HAP-1 (cell line): ENCODE results near the gene VIT.
"Not testable (repeated sequence)": the region's sequence is repeated elsewhere in the genome, so short reads cannot be mapped to it uniquely, and the experiment has no call there.

Source experiments
- DNase-seq, 2 experiments: peaks; one replicate each; pipeline ENCODE4 v3.0.0-alpha.2; 2016 to 2020; ENCODE audit warnings: low spot score in 2 of 2
- H3K27me3 ChIP-seq: fragments of 250-450 bp; sonication (Bioruptor Pico); 2 replicates; pipeline ENCODE4 v1.5.1; 2020; ENCODE audit warnings: low read depth, mild to moderate bottlenecking, moderate library complexity
- H3K36me3 ChIP-seq: fragments of 250-450 bp; sonication (Bioruptor Pico); replicated peaks from 2 replicates; pipeline ENCODE4 v1.5.1; 2020; ENCODE audit warnings: mild to moderate bottlenecking
- H3K4me1 ChIP-seq: fragments of 250-450 bp; sonication (Bioruptor Pico); 2 replicates; pipeline ENCODE4 v1.5.1; 2020; ENCODE audit warnings: mild to moderate bottlenecking
- H3K4me3 ChIP-seq: fragments of 250-450 bp; sonication (Bioruptor Pico); 2 replicates; pipeline ENCODE4 v1.5.1; 2020; ENCODE audit warnings: mild to moderate bottlenecking, moderate library complexity
- H3K9me3 ChIP-seq: fragments of 250-450 bp; sonication (Bioruptor Pico); 2 replicates; pipeline ENCODE4 v1.5.1; 2020; ENCODE audit warnings: mild to moderate bottlenecking, moderate library complexity
- in situ Hi-C: fragments of 300-500 bp; cut with MboI; formaldehyde crosslinking; loops from 3 replicates; pipeline ENCODE4 v1.14.3; 2020; ENCODE audit warnings: low sequenced_read_pairs, inconsistent platforms, mixed read lengths

VIT gene

GRCh38 chr2:36689013-36689412 is 7.5 kb upstream of the VIT start:
- DNase-seq, in situ Hi-C loops, H3K36me3 ChIP-seq, H3K27me3 ChIP-seq, H3K9me3 ChIP-seq, H3K4me3 ChIP-seq: not testable (repeated sequence)
- peaks cover 19% of the 10 kb centered on the region for H3K4me1 ChIP-seq

- no peak for DNase-seq
- H3K9me3 ChIP-seq = no peaks in the 10 kb centered on the region
- no peaks in the 10 kb centered on the region for H3K27me3 ChIP-seq
- H3K4me3 ChIP-seq = no peak overlapping the region
- in situ Hi-C loops = no loop called here
- H3K4me1 ChIP-seq = peaks cover 19% of the 10 kb centered on the region
- H3K36me3 ChIP-seq = no peaks in the 10 kb centered on the region
Observed at GRCh38 chr2:36692121-36692520, 4.4 kb upstream of the VIT start.

GRCh38 chr2:36693825-36694224 is 2.7 kb upstream of the VIT start:
- H3K4me1 ChIP-seq = peaks cover 33% of the 10 kb centered on the region
- no peaks in the 10 kb centered on the region for H3K36me3 ChIP-seq
- H3K9me3 ChIP-seq = no peaks in the 10 kb centered on the region
- H3K4me3 ChIP-seq = no peak overlapping the region
- no peak for DNase-seq
- in situ Hi-C loops = no loop called here
- H3K27me3 ChIP-seq = no peaks in the 10 kb centered on the region

GRCh38 chr2:36695746-36696415 is 626 bp upstream of the VIT start:
- no peak overlapping the region for H3K4me3 ChIP-seq
- DNase-seq = no peak
- H3K27me3 ChIP-seq = no peaks in the 10 kb centered on the region
- H3K9me3 ChIP-seq = no peaks in the 10 kb centered on the region
- in situ Hi-C loops = no loop called here
- no peaks in the 10 kb centered on the region for H3K36me3 ChIP-seq
- peaks cover 40% of the 10 kb centered on the region for H3K4me1 ChIP-seq

GRCh38 chr2:36697424-36698066 is 1.0 kb downstream of the VIT start:
- Histone ChIP-seq H3K9me3 (no peaks in the 10 kb centered on the region), H3K27me3 (no peaks in the 10 kb centered on the region), H3K4me1 (peaks cover 48% of the 10 kb centered on the region), H3K4me3 (peak overlapping the region; percentile 8), H3K36me3 (no peaks in the 10 kb centered on the region)
- in situ Hi-C loops = no loop called here
- peak in 1 of 2 experiments; percentile 41 for DNase-seq

- in situ Hi-C loops = no loop called here
- H3K4me1 ChIP-seq = peaks cover 58% of the 10 kb centered on the region
- H3K4me3 ChIP-seq = no peak overlapping the region
- H3K27me3 ChIP-seq = no peaks in the 10 kb centered on the region
- no peak for DNase-seq
- H3K36me3 ChIP-seq = no peaks in the 10 kb centered on the region
- H3K9me3 ChIP-seq = no peaks in the 10 kb centered on the region
Observed at GRCh38 chr2:36698993-36699392, 2.5 kb downstream of the VIT start.

GRCh38 chr2:36700311-36700710 is 3.8 kb downstream of the VIT start:
- DNase-seq = no peak

GRCh38 chr2:36701391-36701795 is 4.9 kb downstream of the VIT start:
- peaks cover 69% of the 10 kb centered on the region for H3K4me1 ChIP-seq
- H3K4me3 ChIP-seq = no peak overlapping the region
- no peaks in the 10 kb centered on the region for H3K36me3 ChIP-seq
- DNase-seq = peak; percentile 80 to 98
- H3K9me3 ChIP-seq = no peaks in the 10 kb centered on the region
- in situ Hi-C loops = no loop called here
- H3K27me3 ChIP-seq = no peaks in the 10 kb centered on the region

More at GRCh38 chr2:36700311-36700710, 3.8 kb downstream of the VIT start:
- Histone ChIP-seq H3K36me3 (no peaks in the 10 kb centered on the region), H3K4me1 (peaks cover 65% of the 10 kb centered on the region), H3K4me3 (no peak overlapping the region), H3K27me3 (no peaks in the 10 kb centered on the region), H3K9me3 (no peaks in the 10 kb centered on the region)
- in situ Hi-C loops = no loop called here

GRCh38 chr2:36701918-36702317 is 5.4 kb downstream of the VIT start:
- no peaks in the 10 kb centered on the region for H3K27me3 ChIP-seq
- in situ Hi-C loops = no loop called here
- H3K4me1 ChIP-seq = peaks cover 69% of the 10 kb centered on the region
- H3K9me3 ChIP-seq = no peaks in the 10 kb centered on the region
- DNase-seq = peak in 1 of 2 experiments; percentile 35
- H3K36me3 ChIP-seq = no peaks in the 10 kb centered on the region
- H3K4me3 ChIP-seq = no peak overlapping the region

- Histone ChIP-seq H3K36me3 (no peaks in the 10 kb centered on the region), H3K27me3 (no peaks in the 10 kb centered on the region), H3K4me3 (no peak overlapping the region), H3K4me1 (peaks cover 69% of the 10 kb centered on the region), H3K9me3 (no peaks in the 10 kb centered on the region)
- in situ Hi-C loops = no loop called here
- DNase-seq = no peak
Observed at GRCh38 chr2:36702781-36703180, 6.3 kb downstream of the VIT start.

- no peaks in the 10 kb centered on the region for H3K9me3 ChIP-seq
- DNase-seq = no peak
- H3K4me1 ChIP-seq = peaks cover 66% of the 10 kb centered on the region
- H3K27me3 ChIP-seq = no peaks in the 10 kb centered on the region
- no peak overlapping the region for H3K4me3 ChIP-seq
- in situ Hi-C loops = no loop called here
- no peaks in the 10 kb centered on the region for H3K36me3 ChIP-seq
Observed at GRCh38 chr2:36704475-36705150, 8.1 kb downstream of the VIT start.

- Histone ChIP-seq H3K4me3 (no peak overlapping the region), H3K4me1 (peaks cover 62% of the 10 kb centered on the region), H3K27me3 (no peaks in the 10 kb centered on the region), H3K36me3 (no peaks in the 10 kb centered on the region), H3K9me3 (no peaks in the 10 kb centered on the region; the same call in 1 of the 2 replicates)
- in situ Hi-C loops = no loop called here
- no peak for DNase-seq
Observed at GRCh38 chr2:36705326-36706020, 9.0 kb downstream of the VIT start.

GRCh38 chr2:36706021-36706876 is 9.7 kb downstream of the VIT start:
- peaks cover 5% of the 10 kb centered on the region; the same call in 1 of the 2 replicates for H3K9me3 ChIP-seq
- peak; percentile 39 to 54 for DNase-seq
- H3K4me1 ChIP-seq = peaks cover 55% of the 10 kb centered on the region
- no peaks in the 10 kb centered on the region for H3K27me3 ChIP-seq
- H3K4me3 ChIP-seq = no peak overlapping the region
- no peaks in the 10 kb centered on the region for H3K36me3 ChIP-seq
- in situ Hi-C loops = no loop called here
